HG03196 (cell line): ENCODE data around the gene FASTKD2.

Source experiments
- ATAC-seq: cut with Tn5 transposase; IDR thresholded peaks from one replicate; pipeline ENCODE4 v1.9.1; 2021; ENCODE audit not compliant: unreplicated experiment

The FASTKD2 gene

GRCh38 chr2:206765242-206766056, at the start of gene FASTKD2, which contains the start of gene MDH1B:
FASTKD2 (plus strand) TSS chr2:206765606; CDS start chr2:206766694, 1,088 bp downstream.
MDH1B (minus strand) TSS chr2:206765328; CDS start chr2:206765271, 57 bp downstream.
- peak; percentile 95 for ATAC-seq

DNA sequence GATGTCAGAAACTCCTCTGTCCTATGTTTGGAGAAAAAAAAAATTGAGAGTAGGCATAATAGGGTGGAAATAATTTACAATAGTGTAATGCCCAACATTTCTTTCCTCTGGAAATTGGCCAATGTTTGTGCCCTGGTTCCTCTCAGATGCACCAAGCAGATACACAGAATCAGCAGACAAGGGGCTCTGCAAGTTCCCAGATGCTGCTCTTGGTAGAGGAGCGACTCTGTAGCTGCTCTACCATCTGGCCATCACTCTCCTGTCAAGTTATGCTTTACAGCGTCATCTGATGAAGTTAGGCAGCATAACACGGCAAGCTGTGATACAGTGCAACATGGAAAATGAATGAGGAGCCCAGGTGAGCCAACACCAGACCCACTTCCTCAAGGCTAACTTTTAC, 48.8 kb upstream of the FASTKD2 start:
- no peak for ATAC-seq

DNA sequence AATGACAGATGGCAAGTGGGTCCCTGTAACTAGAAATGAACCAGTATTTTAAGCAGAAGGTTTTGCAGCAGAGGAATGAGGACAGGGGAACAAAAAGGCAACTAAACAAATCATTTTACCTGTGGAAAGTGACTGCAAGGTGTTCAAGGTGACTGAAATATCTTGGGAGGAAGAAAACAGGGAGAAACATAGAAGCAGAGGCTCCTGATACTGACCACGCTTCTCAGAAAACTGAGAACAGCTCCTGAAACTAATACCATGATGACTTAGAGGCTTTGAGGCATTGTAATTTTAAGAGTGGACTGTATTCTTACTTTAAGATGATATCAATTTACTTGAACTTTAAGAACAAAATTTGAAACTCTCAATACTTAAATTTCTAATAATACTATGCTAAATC, 47.1 kb upstream of the FASTKD2 start, which contains the start of gene DYTN:
TSS of gene DYTN (minus strand) at position 101 of the 400 bp plus-strand sequence. CDS start 117 bp downstream, outside the sequence.
- ATAC-seq = no peak

DNA sequence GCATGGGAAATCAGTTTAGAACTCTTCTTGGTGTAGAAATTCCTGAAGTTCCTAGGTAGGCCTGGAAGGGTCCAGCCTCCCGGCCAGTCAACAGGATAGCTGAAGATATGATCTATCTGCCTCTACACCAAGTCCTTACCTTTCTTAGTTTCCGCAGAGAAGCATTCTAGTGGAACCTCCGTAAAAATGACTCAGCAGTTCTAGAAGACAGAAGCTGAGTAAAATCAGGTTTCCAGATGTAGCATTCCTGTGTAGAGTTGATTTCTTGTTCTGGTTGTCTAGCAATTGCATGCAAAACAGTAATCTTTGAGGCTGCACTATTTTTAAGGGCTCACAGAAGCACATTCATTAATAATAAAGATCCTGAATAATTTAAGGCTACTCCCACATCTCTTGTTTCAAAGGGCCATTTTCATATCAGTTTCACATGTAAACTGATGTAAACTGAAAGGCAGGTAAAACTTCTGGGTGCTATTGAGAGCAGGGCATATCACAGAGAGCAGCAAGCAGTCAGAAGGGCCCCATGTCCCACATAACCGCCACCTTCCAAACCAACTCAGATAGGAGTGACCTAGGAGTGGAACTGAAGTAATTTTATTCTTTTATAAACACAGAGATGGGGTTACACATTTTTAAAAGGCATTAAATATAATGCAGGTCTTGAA, 44.0 kb upstream of the FASTKD2 start:
- ATAC-seq = peak; percentile 74

GRCh38 chr2:206723288-206723687, 42.1 kb upstream of the FASTKD2 start:
- no peak for ATAC-seq

DNA sequence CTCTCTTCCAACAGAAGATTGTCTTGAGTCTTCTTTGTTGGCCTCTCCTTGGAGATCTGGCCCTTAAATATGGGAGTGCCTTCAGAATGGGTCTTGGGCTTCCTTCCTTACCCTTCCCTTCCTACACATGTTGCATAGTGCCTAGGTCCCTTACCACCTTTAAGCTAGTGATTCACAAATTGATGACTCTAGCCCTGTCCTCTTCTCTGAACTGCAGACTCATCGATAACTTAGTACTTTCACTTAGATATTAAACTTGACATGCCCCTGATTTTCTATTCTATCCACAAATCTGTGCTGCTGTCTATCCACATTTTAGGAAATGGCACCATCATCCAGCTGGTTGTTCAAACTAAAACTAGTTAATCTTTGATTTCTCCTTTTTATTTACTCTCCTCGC, 38.1 kb upstream of the FASTKD2 start:
- no peak for ATAC-seq

GRCh38 chr2:206728277-206729199, 36.9 kb upstream of the FASTKD2 start:
- no peak for ATAC-seq

DNA sequence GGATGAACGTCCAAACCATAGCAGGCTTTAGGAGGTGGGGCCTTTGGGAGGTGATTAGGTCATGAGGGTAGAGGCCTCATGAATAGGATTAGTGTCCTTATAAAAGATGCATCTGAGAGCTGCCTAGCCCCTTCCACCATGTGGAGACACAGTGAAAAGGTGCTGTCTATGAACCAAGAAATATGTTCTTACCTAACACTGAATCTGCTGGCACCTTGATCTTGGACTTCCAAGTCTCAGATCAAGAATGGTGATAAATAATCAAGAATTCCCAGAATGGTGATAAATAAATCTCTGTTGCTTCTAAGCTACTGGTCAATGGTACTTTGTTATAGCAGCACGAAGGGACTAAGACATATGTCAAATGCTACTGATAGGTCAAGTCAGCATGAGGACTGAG, 32.1 kb upstream of the FASTKD2 start:
- no peak for ATAC-seq

- no peak for ATAC-seq
Measured at GRCh38 chr2:206736935-206737334, 28.5 kb upstream of the FASTKD2 start.

- no peak for ATAC-seq
Measured at GRCh38 chr2:206739271-206739670, 26.1 kb upstream of the FASTKD2 start.

DNA sequence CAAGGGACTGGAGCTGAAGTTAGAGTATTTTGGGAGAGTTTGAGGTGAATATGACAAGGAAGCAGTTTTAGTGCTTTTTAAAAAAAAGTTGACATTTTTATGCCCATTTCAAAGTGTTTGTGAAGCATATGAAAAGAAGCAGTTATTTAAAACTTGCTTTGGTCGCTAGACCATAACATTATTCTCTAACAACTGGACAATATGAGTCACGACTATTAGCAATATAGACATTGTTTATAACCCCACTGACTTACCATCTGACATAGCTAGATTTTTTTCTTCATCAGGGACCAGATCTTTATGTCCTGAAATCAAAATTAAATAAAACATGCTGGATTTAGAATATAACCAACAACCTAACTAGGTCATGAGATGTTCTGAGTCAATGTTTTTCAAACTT, 24.6 kb upstream of the FASTKD2 start:
- no peak for ATAC-seq

DNA sequence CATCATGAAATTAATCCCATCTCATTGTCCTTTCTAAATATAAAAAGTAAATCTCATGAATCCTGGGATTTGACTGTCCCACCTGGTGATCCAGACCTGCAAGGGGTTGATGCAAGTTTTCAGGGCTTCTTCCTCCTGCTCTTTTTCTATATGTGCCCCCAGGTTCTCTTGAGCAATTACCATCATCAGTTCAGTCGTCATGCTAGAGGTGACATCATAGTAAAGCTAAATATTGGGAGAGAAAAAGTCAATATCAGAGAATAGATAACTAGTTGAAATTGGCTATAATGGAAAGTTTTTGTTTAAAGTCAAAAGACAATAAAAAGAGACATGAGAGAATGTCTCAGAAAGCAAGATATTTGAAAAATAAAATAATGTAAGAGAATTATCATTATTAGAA, 8.6 kb upstream of the FASTKD2 start:
- no peak for ATAC-seq

DNA sequence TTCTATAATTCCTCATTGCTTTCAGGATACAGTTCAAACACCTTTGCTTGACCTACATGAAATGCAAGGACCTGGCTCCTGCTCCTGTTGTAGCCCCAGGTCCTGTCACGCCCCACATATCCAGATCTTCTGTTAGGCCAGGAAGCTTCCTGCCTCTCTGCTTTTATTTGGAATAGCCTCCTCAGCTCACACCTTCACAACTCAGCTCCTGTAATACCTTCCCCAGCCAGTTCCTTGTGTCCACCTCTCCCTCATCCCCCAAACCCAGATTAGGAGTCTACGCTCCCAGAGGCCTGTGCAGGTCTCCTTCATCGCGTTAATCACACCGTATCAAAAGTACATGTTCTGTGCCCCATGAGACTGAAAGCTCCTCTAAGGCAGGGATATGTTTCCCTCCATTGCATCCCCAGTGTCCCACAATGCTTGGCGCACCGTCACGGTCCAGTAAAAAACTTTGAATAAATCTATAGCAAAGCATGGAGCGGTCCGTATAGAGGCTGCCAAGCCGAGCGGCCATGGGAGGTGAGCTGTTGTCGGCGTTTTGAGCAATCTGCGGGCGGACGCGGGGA, 649 bp upstream of the FASTKD2 start:
- no peak for ATAC-seq

- ATAC-seq = no peak
Measured at GRCh38 chr2:206766057-206766930, 888 bp downstream of the FASTKD2 start.

GRCh38 chr2:206774871-206775270, 9.5 kb downstream of the FASTKD2 start:
- no peak for ATAC-seq

GRCh38 chr2:206776432-206776831, 11.0 kb downstream of the FASTKD2 start:
- ATAC-seq = no peak

DNA sequence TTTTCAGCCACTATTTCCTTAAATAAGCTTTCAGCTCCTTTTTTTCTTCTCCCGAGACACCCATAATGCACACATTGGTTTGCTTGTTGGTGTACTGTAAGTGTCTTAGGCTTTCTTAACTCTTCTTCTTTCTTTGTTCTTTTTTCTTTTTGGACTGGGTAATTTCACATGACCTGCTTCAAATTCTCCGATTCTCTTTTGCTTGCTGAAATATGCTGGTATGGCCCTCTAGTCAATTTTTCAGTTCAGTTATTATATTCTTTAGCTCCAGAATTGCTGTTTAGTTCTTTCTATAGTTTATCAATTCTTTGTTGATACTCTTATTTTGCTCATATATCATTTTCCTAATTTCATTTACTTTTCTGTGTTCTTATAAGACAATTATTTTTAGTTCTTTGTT, 15.3 kb downstream of the FASTKD2 start:
- ATAC-seq = no peak

DNA sequence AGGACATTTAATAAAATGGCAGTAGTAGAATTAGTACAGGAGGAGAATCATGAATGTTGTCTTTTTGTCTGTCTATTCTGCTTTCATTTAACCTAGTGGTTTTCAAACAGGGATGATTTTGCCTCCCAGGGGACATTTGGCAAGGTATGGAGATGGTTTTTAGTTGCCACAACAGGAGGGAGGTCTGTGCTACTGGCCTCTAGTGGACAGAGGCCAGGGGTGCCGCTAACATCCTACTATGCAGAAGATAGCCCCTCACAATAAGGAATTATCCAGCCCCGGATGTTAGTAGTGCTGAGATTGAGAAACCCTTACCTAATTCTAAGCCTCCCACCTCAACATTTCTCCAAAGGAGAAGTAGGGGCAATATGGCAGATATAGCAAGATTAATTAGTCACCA, 18.3 kb downstream of the FASTKD2 start:
- no peak for ATAC-seq

- no peak for ATAC-seq
Measured at GRCh38 chr2:206784559-206785353, 19.4 kb downstream of the FASTKD2 start.
